Panc1 (cell line): Measurements from ENCODE around the gene CALCOCO2.

Experiments
- POLR2AphosphoS5 ChIP-seq: IDR thresholded peaks from 2 replicates; pipeline ENCODE4 v1.6.1; 2012; ENCODE audit warnings: mild to moderate bottlenecking, low read depth, low read length, moderate library complexity
- TF ChIP-seq, protein P1 (sequence below): fragments of 450-650 bp; IDR thresholded peaks from 2 replicates; pipeline ENCODE4 v1.5.1; 2017; ENCODE audit warnings: mild to moderate bottlenecking

DNA sequence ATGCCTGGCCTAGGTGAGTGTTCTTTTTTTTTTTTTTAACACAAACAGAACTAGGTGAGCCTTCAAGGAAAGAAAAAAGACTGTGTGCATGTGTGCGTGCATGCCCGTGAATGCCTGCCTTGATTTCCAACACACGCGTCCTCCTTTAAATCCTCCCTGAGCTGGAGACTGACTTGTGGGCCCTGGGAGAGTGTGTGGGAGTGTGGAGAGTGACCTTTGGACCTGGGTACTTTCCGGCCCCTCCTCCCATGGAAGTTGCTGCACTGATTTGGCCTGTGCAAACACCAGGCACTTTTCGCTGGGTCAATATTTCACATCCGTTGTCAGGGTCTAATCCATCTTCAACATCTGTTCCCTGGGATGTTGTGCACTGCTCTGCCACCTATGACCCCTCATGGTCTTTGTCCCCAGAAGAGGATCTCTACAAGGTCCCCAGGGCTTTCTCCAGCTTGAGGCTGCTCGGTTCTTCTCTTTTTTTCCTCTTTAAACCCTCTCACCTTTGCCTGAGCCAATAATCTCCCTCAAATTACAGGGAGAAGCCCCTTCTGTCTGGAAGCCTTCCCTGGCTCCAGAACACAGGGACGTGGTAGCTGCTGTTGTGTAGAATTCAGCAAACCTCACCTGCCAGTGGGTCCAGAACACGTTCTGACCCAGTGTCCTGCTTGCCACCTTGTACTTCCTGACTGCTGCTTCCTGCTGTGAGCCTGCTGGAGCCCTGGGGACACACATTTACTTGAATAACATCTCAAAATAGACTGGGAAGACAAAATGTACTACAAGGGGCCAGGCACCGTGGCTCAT lies 40.9 kb downstream of the CALCOCO2 start:
- no peak; the same call in 1 of the 2 replicates for TF ChIP-seq POLR2AphosphoS5
- TF ChIP-seq, protein P1, sequence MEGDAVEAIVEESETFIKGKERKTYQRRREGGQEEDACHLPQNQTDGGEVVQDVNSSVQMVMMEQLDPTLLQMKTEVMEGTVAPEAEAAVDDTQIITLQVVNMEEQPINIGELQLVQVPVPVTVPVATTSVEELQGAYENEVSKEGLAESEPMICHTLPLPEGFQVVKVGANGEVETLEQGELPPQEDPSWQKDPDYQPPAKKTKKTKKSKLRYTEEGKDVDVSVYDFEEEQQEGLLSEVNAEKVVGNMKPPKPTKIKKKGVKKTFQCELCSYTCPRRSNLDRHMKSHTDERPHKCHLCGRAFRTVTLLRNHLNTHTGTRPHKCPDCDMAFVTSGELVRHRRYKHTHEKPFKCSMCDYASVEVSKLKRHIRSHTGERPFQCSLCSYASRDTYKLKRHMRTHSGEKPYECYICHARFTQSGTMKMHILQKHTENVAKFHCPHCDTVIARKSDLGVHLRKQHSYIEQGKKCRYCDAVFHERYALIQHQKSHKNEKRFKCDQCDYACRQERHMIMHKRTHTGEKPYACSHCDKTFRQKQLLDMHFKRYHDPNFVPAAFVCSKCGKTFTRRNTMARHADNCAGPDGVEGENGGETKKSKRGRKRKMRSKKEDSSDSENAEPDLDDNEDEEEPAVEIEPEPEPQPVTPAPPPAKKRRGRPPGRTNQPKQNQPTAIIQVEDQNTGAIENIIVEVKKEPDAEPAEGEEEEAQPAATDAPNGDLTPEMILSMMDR = no peak
